ENCODE data around the gene LANCL2. TPM values are rescaled to one million over a fixed set of nuclear protein-coding genes. Genes with fewer than 3 reads are reported as not detected.

Gene LANCL2
- total and polyA plus RNA-seq, 9 of the 15 experiments (the other 6 are each of a cell fraction or from before 2014, with no cell fraction given), result 5.3 to 18.5 (median 13.5) TPM

- no peak for TF ChIP-seq ARID3B (CRISPR knock-in tag; IDR thresholded peaks at IDR 0.05; ENCODE audit: borderline replicate concordance)
- TF ChIP-seq SRSF1 (IDR thresholded peaks at IDR 0.05; ENCODE audit: low read depth, low read length), result no peak
- TF ChIP-seq RBM14 (IDR thresholded peaks at IDR 0.05; ENCODE audit: borderline replicate concordance, insufficient read depth, low read depth, low read length), result no peak
- TF ChIP-seq TAF9B (IDR thresholded peaks at IDR 0.05; ENCODE audit: partially characterized antibody), result peak; percentile 78
- no peak for TF ChIP-seq MCM2 (IDR thresholded peaks at IDR 0.05; ENCODE audit: low read depth)
- peak; percentile 98 for TF ChIP-seq MTA1 (IDR thresholded peaks at IDR 0.05; ENCODE audit: borderline replicate concordance)
- TF ChIP-seq ZBTB26 (CRISPR knock-in tag; IDR thresholded peaks at IDR 0.05), result no peak
- peak; percentile 63 for TF ChIP-seq KLF16 (IDR thresholded peaks at IDR 0.05)
- TF ChIP-seq MED1 (CRISPR knock-in tag; IDR thresholded peaks at IDR 0.05; ENCODE audit: borderline replicate concordance), result no peak
- TF ChIP-seq NFYB (IDR thresholded peaks at IDR 0.05; ENCODE audit: extremely low read depth, insufficient read length), result no peak
- TF ChIP-seq NFIC (IDR thresholded peaks at IDR 0.05), result peak; percentile 56
- peak; percentile 73 for TF ChIP-seq POLR2B (IDR thresholded peaks at IDR 0.05; ENCODE audit: low read depth, partially characterized antibody)
- TF ChIP-seq BHLHE40 (IDR thresholded peaks at IDR 0.05; ENCODE audit: low read length), result peak; percentile 80
- TF ChIP-seq DIDO1 (tag; IDR thresholded peaks at IDR 0.05; ENCODE audit: low read depth), result peak; percentile 76
- no peak for TF ChIP-seq MECOM (CRISPR knock-in tag; IDR thresholded peaks at IDR 0.05)
- peak; percentile 36; the same call in 1 of the 2 replicates for TF ChIP-seq ATF6 (CRISPR knock-in tag; IDR thresholded peaks at IDR 0.05)
- 0 out of 2 replicates have a peak, but pooled peaks have one; percentile 53 for TF ChIP-seq PRMT5 (CRISPR knock-in tag; IDR thresholded peaks at IDR 0.05)
- TF ChIP-seq CCNT2 (IDR thresholded peaks at IDR 0.05; ENCODE audit: borderline replicate concordance, extremely low read depth, insufficient read length, low read depth, low read length), result peak; percentile 50
- no peak for TF ChIP-seq ZNF77 (CRISPR knock-in tag; IDR thresholded peaks at IDR 0.05)
- no peak for TF ChIP-seq MEF2D (tag; conservative IDR thresholded peaks at IDR 0.05; ENCODE audit: low read depth)
- no peak for TF ChIP-seq HMBOX1 (IDR thresholded peaks at IDR 0.05)
- 0 out of 2 replicates have a peak, but pooled peaks have one; percentile 26 for TF ChIP-seq ZNF316 (IDR thresholded peaks at IDR 0.05)
- TF ChIP-seq DMBX1 (CRISPR knock-in tag; IDR thresholded peaks at IDR 0.05; ENCODE audit: borderline replicate concordance), result peak; percentile 25; the same call in 1 of the 2 replicates
- no peak for TF ChIP-seq PHB2 (IDR thresholded peaks at IDR 0.05; ENCODE audit: low read depth)
These were observed 731 bp downstream of the LANCL2 start (continued) for GRCh38 chr7:55365675-55366460.
